Body of pancreas (tissue), 4 donors: ENCODE data around the gene MVB12B. TPM values are rescaled to one million over a fixed set of nuclear protein-coding genes. Genes with fewer than 3 reads are reported as not detected.

ENCODE experiments used
- ATAC-seq: fragments of 150-250 bp; one replicate; pipeline ENCODE4 v1.9.1; 2016
- DNase-seq, 4 donors: peaks; one replicate each; pipeline ENCODE4 v3.0.0-alpha.2; 2019
- H3K27ac ChIP-seq, 4 donors: fragments of 200-600 bp; sonication (generic); 1 replicate in 3 of 4; 2 replicates in 1 of 4; pipeline versions ENCODE4 v1.5.1 to v1.6.1; 2016 to 2019; ENCODE audit warnings: mild to moderate bottlenecking in 1 of 4, mixed read lengths in 1 of 4, moderate library complexity in 1 of 4
- H3K27me3 ChIP-seq, 2 donors: fragments of 200-600 bp; sonication (generic); one replicate each; pipeline ENCODE4 v1.6.0; 2016; ENCODE audit warnings: mild to moderate bottlenecking in 1 of 2
- H3K36me3 ChIP-seq, 2 donors: fragments of 200-600 bp; sonication (generic); replicated peaks in 1 of 2; 2 replicates each; pipeline ENCODE4 v1.5.1; 2016; ENCODE audit warnings: low read depth in 2 of 2; ENCODE audit not compliant: insufficient read depth in 1 of 2
- H3K4me1 ChIP-seq: fragments of 200-600 bp; sonication (generic); one replicate; pipeline ENCODE4 v1.6.0; 2016
- H3K4me3 ChIP-seq, 2 donors: fragments of 200-600 bp; sonication (generic); 1 replicate in 1 of 2; 2 replicates in 1 of 2; pipeline ENCODE4 v1.5.1; 2016 to 2019
- H3K9me3 ChIP-seq, 3 donors: fragments of 200-600 bp; sonication (generic); 1 replicate in 2 of 3; 2 replicates in 1 of 3; pipeline ENCODE4 v1.5.1; 2016
- CTCF ChIP-seq, 7 experiments: fragments of 450-650 bp in 4 of 7; fragments of 200-600 bp in 3 of 7; sonication (generic) in 3 of 7; IDR thresholded peaks; one replicate each; pipeline ENCODE4 v1.5.1; 2016 to 2019; ENCODE audit warnings: antibody characterized with exemption in 7 of 7
- POLR2A ChIP-seq, 3 donors: fragments of 450-650 bp; IDR thresholded peaks; one replicate each; pipeline ENCODE4 v1.6.1; 2016; ENCODE audit warnings: antibody characterized with exemption in 3 of 3, mild to moderate bottlenecking in 2 of 3
- WGBS, 2 donors: methylation state at CpG; one replicate each; pipeline ENCODE4 v1.1.5; 2017; 5-methylcytosine and 5-hydroxymethylcytosine counted together
- intact Hi-C: fragments of 100-400 bp; cut with DNase I; formaldehyde crosslinking; loops from one replicate; pipeline ENCODE4 v1.15.1; 2023
- total RNA-seq, 2 donors: library from RNA; depleted of rRNA; stranded (reverse); fragments of >200 nt; gene quantifications; one replicate each; pipeline ENCODE4 v1.1.0, GENCODE V29; 2016

The MVB12B gene
- total RNA-seq, 2 donors from 2014 or later: 5.2 to 9.9 TPM

- DNase-seq (no peak), ATAC-seq (no peak)
- intact Hi-C loops: no loop called here
- Histone ChIP-seq H3K4me3 (no peak overlapping the region), H3K4me1 (no peaks in the 10 kb centered on the region), H3K27me3 (no peaks in the 10 kb centered on the region), H3K9me3 (no peaks in the 10 kb centered on the region), H3K27ac (no peak overlapping the region), H3K36me3 (no peaks in the 10 kb centered on the region)
- 81 to 89% methylated on average over 11 of the region's 11 CpGs for WGBS, 2 donors
- TF ChIP-seq CTCF (IDR thresholded peaks at IDR 0.05) (no peak), POLR2A (IDR thresholded peaks at IDR 0.05) (no peak)
Observed at GRCh38 chr9:126431077-126431742, 104.6 kb downstream of the MVB12B start.

GRCh38 chr9:126432659-126433058 lies 106.0 kb downstream of the MVB12B start:
- 77 to 92% methylated on average over 6 to 7 of the region's 7 CpGs for WGBS, 2 donors
- Histone ChIP-seq H3K27ac (no peak overlapping the region), H3K36me3 (no peaks in the 10 kb centered on the region), H3K27me3 (no peaks in the 10 kb centered on the region), H3K4me3 (no peak overlapping the region), H3K4me1 (no peaks in the 10 kb centered on the region), H3K9me3 (no peaks in the 10 kb centered on the region)
- DNase-seq (no peak), ATAC-seq (no peak)
- intact Hi-C loops: no loop called here
- TF ChIP-seq POLR2A (IDR thresholded peaks at IDR 0.05) (no peak), CTCF (IDR thresholded peaks at IDR 0.05) (no peak)

- TF ChIP-seq CTCF (IDR thresholded peaks at IDR 0.05) (no peak), POLR2A (IDR thresholded peaks at IDR 0.05) (no peak)
Observed at GRCh38 chr9:126435105-126435504, 108.5 kb downstream of the MVB12B start.

DNA sequence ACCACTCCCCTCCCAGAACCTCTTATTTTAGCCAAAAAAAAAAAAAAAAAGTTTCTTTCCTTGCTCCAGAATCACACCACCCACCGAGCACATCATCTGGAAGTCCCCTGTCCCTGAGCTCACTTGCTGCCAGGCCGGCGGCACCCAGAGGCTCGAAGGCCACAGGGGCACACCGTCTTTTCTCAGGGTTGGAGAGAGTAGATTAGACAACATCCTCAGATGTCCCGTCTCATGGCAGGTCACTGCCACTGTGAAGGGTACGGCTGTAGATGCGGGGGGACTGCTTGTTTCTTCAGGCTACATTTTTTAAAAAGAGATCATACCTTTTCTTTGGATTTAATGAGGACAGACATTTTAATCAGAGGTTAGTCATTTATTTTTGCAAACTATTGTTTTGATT lies 109.0 kb downstream of the MVB12B start:
- TF ChIP-seq POLR2A (IDR thresholded peaks at IDR 0.05): no peak
- no peak for TF ChIP-seq CTCF (IDR thresholded peaks at IDR 0.05)
- H3K4me3 ChIP-seq: no peak overlapping the region
- H3K27ac ChIP-seq: no peak overlapping the region
- H3K9me3 ChIP-seq: no peaks in the 10 kb centered on the region
- ATAC-seq (no peak), DNase-seq (no peak)
- WGBS, 2 donors: 87 to 90% methylated on average over 8 of the region's 8 CpGs
- H3K27me3 ChIP-seq: no peaks in the 10 kb centered on the region
- H3K4me1 ChIP-seq: no peaks in the 10 kb centered on the region
- H3K36me3 ChIP-seq: no peaks in the 10 kb centered on the region
- intact Hi-C loops: no loop called here

More at GRCh38 chr9:126435105-126435504, 108.5 kb downstream of the MVB12B start:
- ATAC-seq (no peak), DNase-seq (no peak)
- H3K27ac ChIP-seq: no peak overlapping the region
- no peaks in the 10 kb centered on the region for H3K9me3 ChIP-seq
- no peaks in the 10 kb centered on the region for H3K36me3 ChIP-seq
- 82 to 88% methylated on average over 2 of the region's 2 CpGs for WGBS, 2 donors
- intact Hi-C loops: no loop called here
- no peak overlapping the region for H3K4me3 ChIP-seq
- H3K4me1 ChIP-seq: no peaks in the 10 kb centered on the region
- H3K27me3 ChIP-seq: no peaks in the 10 kb centered on the region
